ENCODE data around the gene SETD9. TPM values are rescaled to one million over a fixed set of nuclear protein-coding genes. Genes with fewer than 3 reads are reported as not detected.

The SETD9 gene
- total RNA-seq, result 10 to 100 TPM; 11.1 to 23.8 (median 18.9) TPM
- long read RNA-seq, donor 1, transcript SETD9-201 (6 exons, 1,619 nt), result major isoform, 11 of 18 reads
- long read RNA-seq, donor 1, partial matches to known transcripts, result 2 of 18 reads
- long read RNA-seq, donor 1, other reads (novel, unspliced or antisense), result 1 of 18 reads
- long read RNA-seq, donor 2, transcript SETD9-201 (6 exons, 1,619 nt), result major isoform, 7 of 10 reads
- long read RNA-seq, donor 2, partial matches to known transcripts, result 0 of 10 reads
- long read RNA-seq, donor 2, other reads (novel, unspliced or antisense), result 1 of 10 reads

- no peaks in the 10 kb centered on the region for H3K9me3 ChIP-seq
Observed at GRCh38 chr5:56909294-56910209, at the start of gene SETD9. SETD9 (plus strand) TSS chr5:56909596; CDS start chr5:56909646, 50 bp downstream.

GRCh38 chr5:56861893-56862485 is 47.4 kb upstream of the SETD9 start:
- DNase-seq, result no peak
- TF ChIP-seq CTCF (IDR thresholded peaks at IDR 0.05), result no peak
- H3K9me3 ChIP-seq, result no peaks in the 10 kb centered on the region
- H3K4me1 ChIP-seq (ENCODE audit: low read depth), result no peaks in the 10 kb centered on the region
- no peaks in the 10 kb centered on the region for H3K36me3 ChIP-seq (ENCODE audit: low read depth)
- no peak overlapping the region for H3K4me3 ChIP-seq
- intact Hi-C loops (cut with DNase I, micrococcal nuclease), result no loop called here
- ATAC-seq, result no peak

More at GRCh38 chr5:56909294-56910209, at the start of gene SETD9:
- Histone ChIP-seq H3K4me1 (ENCODE audit: low read depth) (peaks cover 7% of the 10 kb centered on the region), H3K36me3 (ENCODE audit: low read depth) (no peaks in the 10 kb centered on the region), H3K4me3 (peak within 1 kb of the TSS; percentile 31)
- peak; percentile 99 for DNase-seq
- no peak for TF ChIP-seq CTCF (IDR thresholded peaks at IDR 0.05)
- intact Hi-C loops (cut with DNase I, micrococcal nuclease), result loop anchor here (10.0 kb wide), 2 partner anchors 225 to 315 kb away; no protein-coding TSS in a partner anchor
- peak; percentile 93 for ATAC-seq

- Histone ChIP-seq H3K4me3 (no peak overlapping the region), H3K9me3 (no peaks in the 10 kb centered on the region), H3K36me3 (ENCODE audit: low read depth) (no peaks in the 10 kb centered on the region), H3K4me1 (ENCODE audit: low read depth) (no peaks in the 10 kb centered on the region)
- DNase-seq (no peak), ATAC-seq (no peak)
- intact Hi-C loops (cut with DNase I, micrococcal nuclease), result no loop called here
- no peak for TF ChIP-seq CTCF (IDR thresholded peaks at IDR 0.05)
Observed at GRCh38 chr5:56862909-56863308, 46.5 kb upstream of the SETD9 start.

- no peaks in the 10 kb centered on the region for H3K36me3 ChIP-seq (ENCODE audit: low read depth)
- H3K4me1 ChIP-seq (ENCODE audit: low read depth), result no peaks in the 10 kb centered on the region
- H3K4me3 ChIP-seq, result no peak overlapping the region
- DNase-seq, result no peak
- H3K9me3 ChIP-seq, result no peaks in the 10 kb centered on the region
- ATAC-seq, result no peak
- intact Hi-C loops (cut with DNase I, micrococcal nuclease), result no loop called here
- TF ChIP-seq CTCF (IDR thresholded peaks at IDR 0.05), result no peak
Observed at GRCh38 chr5:56871777-56872176, 37.6 kb upstream of the SETD9 start.

- H3K36me3 ChIP-seq (ENCODE audit: low read depth), result no peaks in the 10 kb centered on the region
- no peak for TF ChIP-seq CTCF (IDR thresholded peaks at IDR 0.05)
- H3K4me1 ChIP-seq (ENCODE audit: low read depth), result no peaks in the 10 kb centered on the region
- DNase-seq (no peak), ATAC-seq (no peak)
- intact Hi-C loops (cut with DNase I, micrococcal nuclease), result no loop called here
- H3K4me3 ChIP-seq, result no peak overlapping the region
- H3K9me3 ChIP-seq, result no peaks in the 10 kb centered on the region
Observed at GRCh38 chr5:56873056-56873455, 36.3 kb upstream of the SETD9 start.
